Activated naive CD8-positive, alpha-beta T cell (primary cell): ENCODE results near the gene UNC119B.
A peak's percentile ranks its signal among the peaks of the same experiment; 100 is the strongest.

Experiments
- H3K27ac Mint-ChIP-seq: one replicate; pipeline ENCODE4 v1.8.0; 2021; ENCODE audit warnings: mixed read lengths
- H3K27me3 Mint-ChIP-seq: one replicate; pipeline ENCODE4 v1.8.0; 2021; ENCODE audit warnings: mixed read lengths
- H3K36me3 Mint-ChIP-seq: one replicate; pipeline ENCODE4 v1.8.0; 2021; ENCODE audit warnings: mixed read lengths
- H3K4me1 Mint-ChIP-seq: one replicate; pipeline ENCODE4 v1.8.0; 2021; ENCODE audit warnings: low read depth, mixed read lengths
- H3K4me3 Mint-ChIP-seq: one replicate; pipeline ENCODE4 v1.8.0; 2021; ENCODE audit warnings: mild to moderate bottlenecking, mixed read lengths
- H3K9me3 Mint-ChIP-seq: one replicate; pipeline ENCODE4 v1.8.0; 2021; ENCODE audit warnings: low read depth, mixed read lengths

UNC119B gene

GRCh38 chr12:120758798-120759590 lies 48.7 kb downstream of the UNC119B start:
- no peaks in the 10 kb centered on the region for H3K4me1 Mint-ChIP-seq
- H3K4me3 Mint-ChIP-seq, result no peak overlapping the region
- H3K27ac Mint-ChIP-seq, result peak overlapping the region; percentile 64
- H3K27me3 Mint-ChIP-seq, result no peaks in the 10 kb centered on the region
- peaks cover 5% of the 10 kb centered on the region for H3K9me3 Mint-ChIP-seq
- no peaks in the 10 kb centered on the region for H3K36me3 Mint-ChIP-seq

GRCh38 chr12:120759591-120760348 lies 49.5 kb downstream of the UNC119B start:
- H3K9me3 Mint-ChIP-seq, result peaks cover 5% of the 10 kb centered on the region
- no peak overlapping the region for H3K4me3 Mint-ChIP-seq
- H3K27ac Mint-ChIP-seq, result no peak overlapping the region
- H3K27me3 Mint-ChIP-seq, result no peaks in the 10 kb centered on the region
- peaks cover 2% of the 10 kb centered on the region for H3K36me3 Mint-ChIP-seq
- no peaks in the 10 kb centered on the region for H3K4me1 Mint-ChIP-seq

- Mint-ChIP-seq H3K27ac (peak overlapping the region; percentile 51), H3K9me3 (no peaks in the 10 kb centered on the region), H3K36me3 (peaks cover 2% of the 10 kb centered on the region), H3K4me3 (no peak overlapping the region), H3K4me1 (no peaks in the 10 kb centered on the region), H3K27me3 (no peaks in the 10 kb centered on the region)
These were observed 50.3 kb downstream of the UNC119B start for GRCh38 chr12:120760349-120761254.

- Mint-ChIP-seq H3K27ac (peak overlapping the region; percentile 51), H3K9me3 (no peaks in the 10 kb centered on the region), H3K36me3 (peaks cover 2% of the 10 kb centered on the region), H3K4me1 (no peaks in the 10 kb centered on the region), H3K27me3 (no peaks in the 10 kb centered on the region), H3K4me3 (no peak overlapping the region)
These were observed 51.3 kb downstream of the UNC119B start for GRCh38 chr12:120761519-120761934.

- no peaks in the 10 kb centered on the region for H3K4me1 Mint-ChIP-seq
- no peaks in the 10 kb centered on the region for H3K9me3 Mint-ChIP-seq
- no peak overlapping the region for H3K27ac Mint-ChIP-seq
- H3K27me3 Mint-ChIP-seq, result no peaks in the 10 kb centered on the region
- no peak overlapping the region for H3K4me3 Mint-ChIP-seq
- H3K36me3 Mint-ChIP-seq, result peaks cover 2% of the 10 kb centered on the region
These were observed 51.8 kb downstream of the UNC119B start for GRCh38 chr12:120762086-120762485.

GRCh38 chr12:120763250-120763649 lies 53.0 kb downstream of the UNC119B start:
- H3K27ac Mint-ChIP-seq, result peak overlapping the region; percentile 41
- no peak overlapping the region for H3K4me3 Mint-ChIP-seq
- no peaks in the 10 kb centered on the region for H3K27me3 Mint-ChIP-seq
- H3K4me1 Mint-ChIP-seq, result no peaks in the 10 kb centered on the region
- H3K9me3 Mint-ChIP-seq, result no peaks in the 10 kb centered on the region
- H3K36me3 Mint-ChIP-seq, result peaks cover 2% of the 10 kb centered on the region

GRCh38 chr12:120764816-120765215 lies 54.6 kb downstream of the UNC119B start:
- Mint-ChIP-seq H3K4me3 (no peak overlapping the region), H3K4me1 (no peaks in the 10 kb centered on the region), H3K27me3 (no peaks in the 10 kb centered on the region), H3K27ac (no peak overlapping the region), H3K36me3 (peaks cover 2% of the 10 kb centered on the region), H3K9me3 (no peaks in the 10 kb centered on the region)

GRCh38 chr12:120766566-120766965 lies 56.3 kb downstream of the UNC119B start:
- Mint-ChIP-seq H3K36me3 (peaks cover 2% of the 10 kb centered on the region), H3K4me1 (no peaks in the 10 kb centered on the region), H3K4me3 (no peak overlapping the region), H3K9me3 (no peaks in the 10 kb centered on the region), H3K27ac (no peak overlapping the region), H3K27me3 (no peaks in the 10 kb centered on the region)

GRCh38 chr12:120767071-120768024 lies 57.1 kb downstream of the UNC119B start:
- Mint-ChIP-seq H3K4me3 (no peak overlapping the region), H3K36me3 (peaks cover 2% of the 10 kb centered on the region), H3K9me3 (no peaks in the 10 kb centered on the region)

GRCh38 chr12:120771097-120771496 lies 60.8 kb downstream of the UNC119B start:
- peaks cover 4% of the 10 kb centered on the region for H3K36me3 Mint-ChIP-seq
- no peaks in the 10 kb centered on the region for H3K27me3 Mint-ChIP-seq
- H3K9me3 Mint-ChIP-seq, result no peaks in the 10 kb centered on the region
- peaks cover 14% of the 10 kb centered on the region for H3K4me1 Mint-ChIP-seq
- H3K4me3 Mint-ChIP-seq, result no peak overlapping the region
- H3K27ac Mint-ChIP-seq, result peak overlapping the region; percentile 58

More at GRCh38 chr12:120767071-120768024, 57.1 kb downstream of the UNC119B start:
- no peak overlapping the region for H3K27ac Mint-ChIP-seq
- H3K27me3 Mint-ChIP-seq, result no peaks in the 10 kb centered on the region
- no peaks in the 10 kb centered on the region for H3K4me1 Mint-ChIP-seq
